H1 (cell line): ENCODE results near the gene ASGR1. TPM values are rescaled to one million over a fixed set of nuclear protein-coding genes. Genes with fewer than 3 reads are reported as not detected.

Experiments used
- CTCF ChIA-PET: fragments of 300-600 bp; sonication (Branson Sonifier 250); formaldehyde crosslinking; loops from one replicate; lab custom pipeline; 2021; ENCODE audit not compliant: partially characterized antibody; lab: Charles Lee
- POLR2A ChIA-PET: fragments of 300-600 bp; sonication (Branson Sonifier 250); formaldehyde crosslinking; loops from one replicate; lab custom pipeline; 2021; ENCODE audit warnings: inconsistent platforms; ENCODE audit not compliant: partially characterized antibody; lab: Charles Lee
- DNase-seq, 2 experiments: peaks; one replicate each; pipeline versions ENCODE4 v3.0.0 to v3.0.0-alpha.2; 2010 to 2022; ENCODE audit warnings: low spot score in 2 of 2, low read depth in 1 of 2, mixed read lengths in 1 of 2
- FAIRE-seq: peaks from 2 replicates; lab custom pipeline; 2011; peaks lifted over from hg19 to GRCh38; lab: Jason Lieb, UNC
- H2AFZ ChIP-seq: 2 replicates; pipeline ENCODE4 v1.8.1; 2012; ENCODE audit warnings: low read length, inconsistent platforms
- H2AK5ac ChIP-seq: 2 replicates; pipeline ENCODE4 v1.6.1; 2013; ENCODE audit warnings: low read depth, low read length
- H2BK120ac ChIP-seq: replicated peaks from 2 replicates; pipeline ENCODE3; 2013; ENCODE audit warnings: low read depth, low read length, inconsistent platforms
- H2BK12ac ChIP-seq: 2 replicates; pipeline ENCODE4 v1.6.1; 2013; ENCODE audit warnings: low read depth, low read length
- H2BK15ac ChIP-seq: 2 replicates; pipeline ENCODE4 v1.6.1; 2013; ENCODE audit warnings: low read length
- H2BK20ac ChIP-seq: 2 replicates; pipeline ENCODE4 v1.6.1; 2013; ENCODE audit warnings: low read length
- H2BK5ac ChIP-seq: 2 replicates; pipeline ENCODE4 v1.6.1; 2013; ENCODE audit warnings: low read depth, low read length
- H3K14ac ChIP-seq: 2 replicates; pipeline ENCODE4 v1.6.1; 2013; ENCODE audit warnings: inconsistent platforms; ENCODE audit not compliant: insufficient read length
- H3K18ac ChIP-seq: 2 replicates; pipeline ENCODE4 v1.6.1; 2013; ENCODE audit warnings: low read length; ENCODE audit errors: extremely low read depth
- H3K23ac ChIP-seq: 2 replicates; pipeline ENCODE4 v1.6.1; 2013; ENCODE audit warnings: inconsistent platforms; ENCODE audit not compliant: insufficient read length
- H3K23me2 ChIP-seq: 2 replicates; pipeline ENCODE4 v1.6.1; 2013; ENCODE audit warnings: low read depth, low read length
- H3K27ac ChIP-seq: 2 replicates; pipeline ENCODE4 v1.6.1; 2011; ENCODE audit warnings: low read depth, low read length, inconsistent platforms
- H3K27me3 ChIP-seq, 4 experiments: replicated peaks in 1 of 4; 1 replicate in 1 of 4; 2 replicates in 3 of 4; pipeline versions ENCODE4 v1.6.1 to v1.8.1; 2011 to 2013; ENCODE audit warnings: low read length in 3 of 4, mild to moderate bottlenecking in 3 of 4, inconsistent platforms in 2 of 4, mixed read lengths in 2 of 4, moderate library complexity in 1 of 4; ENCODE audit not compliant: control insufficient read depth in 3 of 4, insufficient read depth in 3 of 4; ENCODE audit errors: extremely low read depth in 1 of 4
- H3K36me3 ChIP-seq, 4 experiments: 2 replicates each; pipeline versions ENCODE4 v1.6.1 to v1.8.1; 2011 to 2013; ENCODE audit warnings: mild to moderate bottlenecking in 4 of 4, low read length in 3 of 4, moderate library complexity in 2 of 4, control low read depth in 1 of 4, inconsistent platforms in 1 of 4; ENCODE audit not compliant: insufficient read depth in 4 of 4, control insufficient read depth in 2 of 4
- H3K4ac ChIP-seq: replicated peaks from 2 replicates; pipeline ENCODE3; 2013; ENCODE audit warnings: low read length, low read depth, mixed read lengths, inconsistent platforms; ENCODE audit not compliant: insufficient read length
- H3K4me1 ChIP-seq, 4 experiments: replicated peaks in 1 of 4; 1 replicate in 1 of 4; 2 replicates in 3 of 4; pipeline versions ENCODE4 v1.6.1 to v1.8.1; 2011 to 2013; ENCODE audit warnings: low read length in 3 of 4, inconsistent platforms in 2 of 4, mixed read lengths in 1 of 4; ENCODE audit not compliant: insufficient read depth in 4 of 4, control insufficient read depth in 3 of 4
- H3K4me2 ChIP-seq, 2 experiments: 2 replicates each; pipeline versions ENCODE4 v1.6.1 to v1.8.1; 2011 to 2013; ENCODE audit warnings: low read depth in 2 of 2, low read length in 2 of 2, control low read depth in 1 of 2, inconsistent platforms in 1 of 2, mild to moderate bottlenecking in 1 of 2; ENCODE audit not compliant: insufficient read depth in 1 of 2
- H3K4me3 ChIP-seq, 4 experiments: fragments of 200-600, 300-600 bp in 1 of 4; sonication (generic), shearing (Covaris generic), sonication (Bioruptor Twin) in 1 of 4; 2 replicates each; pipeline versions ENCODE4 v1.5.1 to v1.8.1; 2011 to 2016; ENCODE audit warnings: low read length in 4 of 4, low read depth in 3 of 4, control low read depth in 2 of 4, inconsistent platforms in 2 of 4, mild to moderate bottlenecking in 2 of 4, mixed read lengths in 1 of 4, moderate library complexity in 1 of 4; ENCODE audit not compliant: insufficient read depth in 2 of 4; ENCODE audit errors: extremely low read depth in 1 of 4
- H3K56ac ChIP-seq: replicated peaks from 2 replicates; pipeline ENCODE3; 2013; ENCODE audit warnings: low read depth, mild to moderate bottlenecking, mixed read lengths, low read length, inconsistent platforms; ENCODE audit not compliant: insufficient read length
- H3K79me1 ChIP-seq: 2 replicates; pipeline ENCODE4 v1.6.1; 2013; ENCODE audit warnings: low read depth, low read length, control low read depth
- H3K79me2 ChIP-seq, 2 experiments: 2 replicates each; pipeline versions ENCODE4 v1.6.1 to v1.8.1; 2012 to 2013; ENCODE audit warnings: low read length in 2 of 2, mild to moderate bottlenecking in 2 of 2, inconsistent platforms in 1 of 2; ENCODE audit not compliant: insufficient read depth in 2 of 2, control insufficient read depth in 1 of 2
- H3K9ac ChIP-seq, 4 experiments: replicated peaks in 1 of 4; 1 replicate in 1 of 4; 2 replicates in 3 of 4; pipeline versions ENCODE4 v1.6.1 to v1.8.1; 2011 to 2013; ENCODE audit warnings: low read depth in 3 of 4, low read length in 3 of 4, control low read depth in 2 of 4, mild to moderate bottlenecking in 2 of 4, moderate library complexity in 2 of 4, inconsistent platforms in 1 of 4; ENCODE audit errors: extremely low read depth in 1 of 4
- H3K9me3 ChIP-seq, 2 experiments: 2 replicates each; pipeline versions ENCODE4 v1.6.1 to v1.8.1; 2012 to 2013; ENCODE audit warnings: mild to moderate bottlenecking in 2 of 2, moderate library complexity in 2 of 2, control low read depth in 1 of 2, inconsistent platforms in 1 of 2, low read depth in 1 of 2, low read length in 1 of 2, mixed read lengths in 1 of 2; ENCODE audit not compliant: insufficient read depth in 2 of 2
- H4K20me1 ChIP-seq, 2 experiments: replicated peaks in 1 of 2; 2 replicates each; pipeline versions ENCODE3 to v1.8.1; 2011 to 2013; ENCODE audit warnings: inconsistent platforms in 2 of 2, low read length in 2 of 2, mild to moderate bottlenecking in 1 of 2; ENCODE audit not compliant: insufficient read depth in 2 of 2, control insufficient read depth in 1 of 2
- H4K5ac ChIP-seq: 2 replicates; pipeline ENCODE4 v1.6.1; 2013; ENCODE audit warnings: low read length, low read depth, mixed read lengths, inconsistent platforms; ENCODE audit not compliant: insufficient read length
- H4K8ac ChIP-seq: 2 replicates; pipeline ENCODE4 v1.8.0; 2013; ENCODE audit warnings: mild to moderate bottlenecking, moderate library complexity, low read length, inconsistent platforms; ENCODE audit not compliant: insufficient read depth; ENCODE audit errors: extremely low read depth
- H4K91ac ChIP-seq: replicated peaks from 2 replicates; pipeline ENCODE3; 2013; ENCODE audit warnings: low read length, mixed read lengths, inconsistent platforms; ENCODE audit not compliant: insufficient read length
- ASH2L ChIP-seq: fragments of 200-600, 300-600 bp; sonication (generic); IDR thresholded peaks from one replicate; pipeline ENCODE4 v1.7.1; 2017; ENCODE audit warnings: low read length
- ATF3 ChIP-seq: IDR thresholded peaks from 2 replicates; pipeline ENCODE4 v1.6.1; 2011; ENCODE audit warnings: low read depth, mild to moderate bottlenecking, low read length; ENCODE audit not compliant: insufficient read depth
- BCL11A ChIP-seq, 2 experiments: IDR thresholded peaks; one replicate each; pipeline ENCODE4 v1.6.1; 2011; ENCODE audit warnings: low read depth in 2 of 2, low read length in 2 of 2, mild to moderate bottlenecking in 2 of 2
- CTBP2 ChIP-seq: IDR thresholded peaks from 2 replicates; pipeline ENCODE4 v1.7.0; 2011; ENCODE audit warnings: borderline replicate concordance, mild to moderate bottlenecking, moderate library complexity, mixed read lengths, low read length; ENCODE audit not compliant: insufficient read depth, insufficient read length
- EGR1 ChIP-seq: IDR thresholded peaks from 2 replicates; pipeline ENCODE4 v1.6.1; 2011; ENCODE audit warnings: low read depth, low read length, borderline replicate concordance
- FOSL1 ChIP-seq: IDR thresholded peaks from 2 replicates; pipeline ENCODE4 v1.6.1; 2011; ENCODE audit warnings: mild to moderate bottlenecking, low read depth, low read length, moderate library complexity; ENCODE audit not compliant: insufficient read depth
- HDAC2 ChIP-seq, 2 experiments: fragments of 300-600 bp in 1 of 2; sonication (generic) in 1 of 2; IDR thresholded peaks; 2 replicates each; pipeline ENCODE4 v1.6.1; 2011 to 2012; ENCODE audit warnings: low read depth in 2 of 2, low read length in 2 of 2, mild to moderate bottlenecking in 2 of 2, moderate library complexity in 2 of 2, borderline replicate concordance in 1 of 2, inconsistent platforms in 1 of 2
- KDM1A ChIP-seq: fragments of 200-600, 300-600 bp; sonication (generic); IDR thresholded peaks from 2 replicates; pipeline ENCODE4 v1.7.1; 2016; ENCODE audit warnings: mild to moderate bottlenecking, low read length, borderline replicate concordance
- RBBP5 ChIP-seq: IDR thresholded peaks from 2 replicates; pipeline ENCODE4 v1.7.1; 2012; ENCODE audit warnings: low read depth, mild to moderate bottlenecking, inconsistent platforms, low read length, moderate library complexity, borderline replicate concordance
- RNF2 ChIP-seq: fragments of 200-900, 300-1000 bp; sonication (generic); IDR thresholded peaks from 2 replicates; pipeline ENCODE4 v1.7.1; 2016; ENCODE audit warnings: borderline replicate concordance, low read depth, mild to moderate bottlenecking, antibody characterized with exemption, low read length; ENCODE audit not compliant: poor library complexity, severe bottlenecking; ENCODE audit errors: missing control alignments
- SP1 ChIP-seq: IDR thresholded peaks from 2 replicates; pipeline ENCODE4 v1.6.1; 2011; ENCODE audit warnings: low read depth, low read length
- TCF12 ChIP-seq: IDR thresholded peaks from 2 replicates; pipeline ENCODE4 v1.6.1; 2011; ENCODE audit warnings: low read depth, mild to moderate bottlenecking, low read length
- WGBS, 2 experiments: shearing (Covaris generic) in 1 of 2; methylation state at CpG; one replicate each; pipeline versions ENCODE4 v1.1.6 to v1.1.7; 2013 to 2015; ENCODE audit warnings: low lambda C conversion rate in 2 of 2, mixed read lengths in 2 of 2, inconsistent platforms in 1 of 2, low coverage in 1 of 2, missing lambda C conversion rate in 1 of 2; ENCODE audit not compliant: insufficient replicate concordance in 2 of 2, insufficient coverage in 1 of 2, insufficient read length in 1 of 2; ENCODE audit errors: extremely low coverage in 1 of 2, missing lambda C conversion rate in 1 of 2; 5-methylcytosine and 5-hydroxymethylcytosine counted together
- polyA plus RNA-seq, 7 experiments: library from polyadenylated mRNA; depleted of rRNA in 3 of 7; stranded (reverse) in 5 of 7; unstranded in 2 of 7; fragments of >200 nt in 5 of 7; fragments of 200-250 nt in 2 of 7; gene quantifications; 1 replicate in 5 of 7; 2 replicates in 1 of 7; 4 replicates in 1 of 7; pipeline versions ENCODE4 v1.2.1 to v1.2.3, GENCODE V29; 2011 to 2013; ENCODE audit warnings: missing spikeins in 2 of 7, mixed read lengths in 2 of 7
- total RNA-seq: library from RNA; stranded (reverse); fragmentation: NEBNext Ultra II Directional; extraction: Animal tissue kit (Norgen Biotek cat#: 25700); gene quantifications from 2 replicates; pipeline ENCODE4 v1.2.1, GENCODE V29; 2021

ASGR1 gene
- total and polyA plus RNA-seq, 2 of the 8 experiments (the other 6 are each of a cell fraction or from before 2014, with no cell fraction given): 10.8 to 14.5 TPM

- Histone ChIP-seq H2BK12ac (no peak overlapping the region), H3K79me1 (no peaks in the 10 kb centered on the region), H3K56ac (no peak overlapping the region), H3K4me2 (no peak overlapping the region), H3K4me1 (peaks cover 0 to 12% (median 7%) of the 10 kb centered on the region in 4 experiments; a peak in 5 of 7 replicates), H2AFZ (no peak overlapping the region), H3K23ac (no peak overlapping the region), H2BK20ac (no peak overlapping the region), H4K20me1 (peaks cover 14 to 34% of the 10 kb centered on the region in 2 experiments), H3K9me3 (no peaks in the 10 kb centered on the region), H3K23me2 (peaks cover 5% of the 10 kb centered on the region; the same call in 1 of the 2 replicates), H3K4ac (no peak overlapping the region), H2BK120ac (no peak overlapping the region), H3K18ac (no peak overlapping the region), H3K4me3 (no peak overlapping the region), H3K79me2 (no peaks in the 10 kb centered on the region), H4K8ac (no peak overlapping the region), H2AK5ac (no peak overlapping the region), H3K14ac (no peak overlapping the region), H3K9ac (no peak overlapping the region), H4K5ac (no peak overlapping the region), H2BK5ac (no peak overlapping the region), H3K27ac (no peak overlapping the region), H4K91ac (no peak overlapping the region), H3K36me3 (peaks cover 24 to 61% (median 50%) of the 10 kb centered on the region in 4 experiments), H2BK15ac (no peak overlapping the region), H3K27me3 (no peaks in the 10 kb centered on the region)
- ChIA-PET POLR2A (interaction anchor here (0.9 to 10.7 kb wide), 5 partner anchors 10 to 90 kb away, joined by 3 to 386 read pairs (median 15); partner anchors contain the start of genes CTDNEP1, DVL2, ELP5 and GABARAP), CTCF (interaction anchor here (1.1 to 1.6 kb wide), 3 partner anchors 11 to 85 kb away, joined by 3 to 4 read pairs (median 3); partner anchors contain the start of gene DVL2)
- WGBS, 2 experiments: 88% methylated on average over 4 of the region's 4 CpGs; no CpG with 5 or more reads in 1 of the 2 experiments
- DNase-seq: no peak
- no peak for FAIRE-seq
- TF ChIP-seq RNF2: no peak
- TF ChIP-seq RBBP5: no peak
- no peak for TF ChIP-seq ASH2L
- TF ChIP-seq HDAC2 (IDR thresholded peaks at IDR 0.05; ENCODE audit: borderline replicate concordance in 1 of 2, low read depth in 2 of 2, low read length in 2 of 2): no peak
- TF ChIP-seq FOSL1: no peak
- TF ChIP-seq BCL11A (IDR thresholded peaks at IDR 0.05; ENCODE audit: low read depth in 2 of 2, low read length in 2 of 2): no peak
- TF ChIP-seq ATF3: no peak
- TF ChIP-seq CTBP2: no peak
- TF ChIP-seq EGR1: no peak
- no peak for TF ChIP-seq KDM1A
- TF ChIP-seq SP1: no peak
- no peak for TF ChIP-seq TCF12
Observed at GRCh38 chr17:7223375-7223774, 44.2 kb upstream of the ASGR1 start.
